GM23338 (cell line): ENCODE results near the gene TIMMDC1.

Experiments used
- CREB1 ChIP-seq: fragments of 250-450 bp; sonication (Bioruptor Pico); IDR thresholded peaks from 2 replicates; pipeline ENCODE4 v1.5.0; 2020; ENCODE audit warnings: low read depth, mild to moderate bottlenecking, moderate library complexity
- EZH2 ChIP-seq: fragments of 200-600 bp; sonication (generic); IDR thresholded peaks from one replicate; pipeline ENCODE4 v1.8.0; 2017; ENCODE audit warnings: antibody characterized with exemption, mild to moderate bottlenecking, low read depth; ENCODE audit not compliant: unreplicated experiment
- EZH2phosphoT487 ChIP-seq: fragments of 200-600 bp; sonication (generic); IDR thresholded peaks from one replicate; pipeline ENCODE4 v1.8.1; 2018; ENCODE audit warnings: antibody characterized with exemption; ENCODE audit not compliant: unreplicated experiment
- JUNB ChIP-seq: IDR thresholded peaks from one replicate; pipeline ENCODE4 v1.6.1; 2016; ENCODE audit warnings: antibody characterized with exemption; ENCODE audit not compliant: unreplicated experiment
- POLR2AphosphoS5 ChIP-seq: IDR thresholded peaks from 2 replicates; pipeline ENCODE4 v1.6.1; 2016; ENCODE audit warnings: antibody characterized with exemption, low read depth
- REST ChIP-seq: IDR thresholded peaks from one replicate; pipeline ENCODE4 v1.6.1; 2018; ENCODE audit warnings: antibody characterized with exemption; ENCODE audit not compliant: unreplicated experiment
- ZNF114 ChIP-seq: fragments of 250-450 bp; sonication (Bioruptor Pico); IDR thresholded peaks from 2 replicates; pipeline ENCODE4 v1.5.0; 2020; ENCODE audit warnings: mild to moderate bottlenecking, moderate library complexity
- ZNF331 ChIP-seq: fragments of 250-450 bp; sonication (Bioruptor Pico); IDR thresholded peaks from 2 replicates; pipeline ENCODE4 v1.5.0; 2020; ENCODE audit warnings: low read depth, mild to moderate bottlenecking, moderate library complexity
- TF ChIP-seq, protein P1 (sequence below), 2 experiments: fragments of 200-600 bp in 1 of 2; sonication (generic) in 1 of 2; conservative IDR thresholded peaks; 2 replicates each; pipeline versions ENCODE4 v1.5.1 to v1.6.1; 2016 to 2017; ENCODE audit warnings: antibody characterized with exemption in 2 of 2, low read depth in 2 of 2, mild to moderate bottlenecking in 2 of 2, moderate library complexity in 1 of 2
- TF ChIP-seq, protein P2 (sequence below): IDR thresholded peaks from 2 replicates; pipeline ENCODE4 v1.6.1; 2016; ENCODE audit warnings: antibody characterized with exemption

GRCh38 chr3:119553823-119554415, 55.6 kb downstream of the TIMMDC1 start:
- TF ChIP-seq, protein P1, sequence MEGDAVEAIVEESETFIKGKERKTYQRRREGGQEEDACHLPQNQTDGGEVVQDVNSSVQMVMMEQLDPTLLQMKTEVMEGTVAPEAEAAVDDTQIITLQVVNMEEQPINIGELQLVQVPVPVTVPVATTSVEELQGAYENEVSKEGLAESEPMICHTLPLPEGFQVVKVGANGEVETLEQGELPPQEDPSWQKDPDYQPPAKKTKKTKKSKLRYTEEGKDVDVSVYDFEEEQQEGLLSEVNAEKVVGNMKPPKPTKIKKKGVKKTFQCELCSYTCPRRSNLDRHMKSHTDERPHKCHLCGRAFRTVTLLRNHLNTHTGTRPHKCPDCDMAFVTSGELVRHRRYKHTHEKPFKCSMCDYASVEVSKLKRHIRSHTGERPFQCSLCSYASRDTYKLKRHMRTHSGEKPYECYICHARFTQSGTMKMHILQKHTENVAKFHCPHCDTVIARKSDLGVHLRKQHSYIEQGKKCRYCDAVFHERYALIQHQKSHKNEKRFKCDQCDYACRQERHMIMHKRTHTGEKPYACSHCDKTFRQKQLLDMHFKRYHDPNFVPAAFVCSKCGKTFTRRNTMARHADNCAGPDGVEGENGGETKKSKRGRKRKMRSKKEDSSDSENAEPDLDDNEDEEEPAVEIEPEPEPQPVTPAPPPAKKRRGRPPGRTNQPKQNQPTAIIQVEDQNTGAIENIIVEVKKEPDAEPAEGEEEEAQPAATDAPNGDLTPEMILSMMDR (conservative IDR thresholded peaks at IDR 0.05; ENCODE audit: low read depth in 2 of 2): no peak
- TF ChIP-seq ZNF331 (CRISPR knock-in tag) (no peak), EZH2 (no peak), EZH2phosphoT487 (no peak), CREB1 (CRISPR knock-in tag) (no peak), POLR2AphosphoS5 (no peak), REST (no peak), JUNB (no peak), ZNF114 (CRISPR knock-in tag) (no peak)
- TF ChIP-seq, protein P2, sequence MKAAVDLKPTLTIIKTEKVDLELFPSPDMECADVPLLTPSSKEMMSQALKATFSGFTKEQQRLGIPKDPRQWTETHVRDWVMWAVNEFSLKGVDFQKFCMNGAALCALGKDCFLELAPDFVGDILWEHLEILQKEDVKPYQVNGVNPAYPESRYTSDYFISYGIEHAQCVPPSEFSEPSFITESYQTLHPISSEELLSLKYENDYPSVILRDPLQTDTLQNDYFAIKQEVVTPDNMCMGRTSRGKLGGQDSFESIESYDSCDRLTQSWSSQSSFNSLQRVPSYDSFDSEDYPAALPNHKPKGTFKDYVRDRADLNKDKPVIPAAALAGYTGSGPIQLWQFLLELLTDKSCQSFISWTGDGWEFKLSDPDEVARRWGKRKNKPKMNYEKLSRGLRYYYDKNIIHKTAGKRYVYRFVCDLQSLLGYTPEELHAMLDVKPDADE: no peak
